HEK293 (cell line): ENCODE results near the gene ZNF605.

Experiments used
- CTCF ChIP-seq: fragments of 450-650 bp; formaldehyde crosslinking; IDR thresholded peaks from 2 replicates; pipeline ENCODE4 v1.5.1; 2016; ENCODE audit warnings: missing biosample characterization, missing genetic modification characterization
- KLF8 ChIP-seq: fragments of 450-650 bp; formaldehyde crosslinking; IDR thresholded peaks from 2 replicates; pipeline ENCODE4 v1.5.1; 2016; ENCODE audit warnings: missing biosample characterization, missing genetic modification characterization
- PBX3 ChIP-seq: sonication (generic); formaldehyde crosslinking; IDR thresholded peaks from 2 replicates; pipeline ENCODE4 v1.8.1; 2022; ENCODE audit warnings: mild to moderate bottlenecking, moderate library complexity, missing genetic modification reagents
- ZBTB1 ChIP-seq: fragments of 450-650 bp; formaldehyde crosslinking; IDR thresholded peaks from 2 replicates; pipeline ENCODE4 v1.5.1; 2016; ENCODE audit warnings: missing biosample characterization, missing genetic modification characterization
- ZNF169 ChIP-seq: fragments of 450-650 bp; formaldehyde crosslinking; IDR thresholded peaks from 2 replicates; pipeline ENCODE4 v1.5.1; 2016; ENCODE audit warnings: missing biosample characterization, missing genetic modification characterization
- ZNF404 ChIP-seq: fragments of 450-650 bp; formaldehyde crosslinking; IDR thresholded peaks from 2 replicates; pipeline ENCODE4 v1.5.1; 2017; ENCODE audit warnings: missing biosample characterization, missing genetic modification characterization
- ZNF600 ChIP-seq: fragments of 450-650 bp; formaldehyde crosslinking; IDR thresholded peaks from 2 replicates; pipeline ENCODE4 v1.5.1; 2016; ENCODE audit warnings: missing biosample characterization, missing genetic modification characterization

GRCh38 chr12:132904718-132905328 lies 51.3 kb downstream of the ZNF605 start:
- no peak for TF ChIP-seq KLF8 (tag by site-specific recombination)
- no peak for TF ChIP-seq ZNF169 (tag by site-specific recombination)
- TF ChIP-seq ZNF404 (tag by site-specific recombination): no peak
- no peak for TF ChIP-seq ZNF600
- TF ChIP-seq ZBTB1 (tag by site-specific recombination): no peak
- TF ChIP-seq PBX3: no peak
- TF ChIP-seq CTCF: no peak
